Measurements from ENCODE around the gene DBT.

- TF ChIP-seq POLR2A (IDR thresholded peaks at IDR 0.05; ENCODE audit: low read depth, low read length): no peak
- TF ChIP-seq TAF1 (IDR thresholded peaks at IDR 0.05; ENCODE audit: low read depth, low read length): no peak
- no peak for TF ChIP-seq POU2F2 (IDR thresholded peaks at IDR 0.05; ENCODE audit: low read depth, low read length)
- no peak for TF ChIP-seq POLR2AphosphoS5 (IDR thresholded peaks at IDR 0.05; ENCODE audit: low read depth, low read length)
These were observed 40.7 kb upstream of the DBT start for GRCh38 chr1:100290291-100290690.
